IMR-90 (cell line): ENCODE data around the gene MS4A15. TPM values are rescaled to one million over a fixed set of nuclear protein-coding genes. Genes with fewer than 3 reads are reported as not detected.

Experiments used
- ATAC-seq: fragments of 200-7000 bp; cut with Tn5 transposase; 2 replicates; pipeline ENCODE4 v1.9.1; 2020; ENCODE audit warnings: low read depth, mild to moderate bottlenecking, moderate library complexity
- BruUV-seq: library from RNA; stranded (reverse); fragments of 400-500 nt; replicated peaks from 2 replicates; lab custom pipeline; 2021; lab: Mats Ljungman, UMichigan
- CTCF ChIA-PET: fragments of 300-600 bp; formaldehyde crosslinking; extraction: SDS; loops from one replicate; lab custom pipeline; 2021; ENCODE audit warnings: antibody characterized with exemption; lab: Yijun Ruan, JAX
- POLR2A ChIA-PET: fragments of 300-600 bp; sonication (Branson Sonifier 250); formaldehyde crosslinking; loops from one replicate; lab custom pipeline; 2022; ENCODE audit warnings: antibody characterized with exemption; ENCODE audit not compliant: unreplicated experiment; lab: Charles Lee
- DNase-seq: peaks from one replicate; pipeline ENCODE4 v3.0.0; 2013
- H2AFZ ChIP-seq: replicated peaks from 2 replicates; pipeline ENCODE3; 2013; ENCODE audit warnings: low read length, mild to moderate bottlenecking; ENCODE audit not compliant: poor library complexity
- H2AK5ac ChIP-seq: 2 replicates; pipeline ENCODE4 v1.6.1; 2013; ENCODE audit warnings: low read depth, low read length, inconsistent platforms
- H2AK9ac ChIP-seq: replicated peaks from 2 replicates; pipeline ENCODE3; 2013; ENCODE audit warnings: mild to moderate bottlenecking, low read depth, low read length, moderate library complexity; ENCODE audit not compliant: poor library complexity
- H2BK120ac ChIP-seq: 2 replicates; pipeline ENCODE4 v1.6.1; 2013; ENCODE audit warnings: low read depth, low read length, inconsistent platforms
- H2BK15ac ChIP-seq: 3 replicates; pipeline ENCODE4 v1.6.1; 2013; ENCODE audit warnings: low read depth, low read length, inconsistent platforms
- H2BK20ac ChIP-seq: 2 replicates; pipeline ENCODE4 v1.6.1; 2013; ENCODE audit warnings: low read depth, mild to moderate bottlenecking, inconsistent platforms, low read length, moderate library complexity
- H2BK5ac ChIP-seq: 2 replicates; pipeline ENCODE4 v1.6.1; 2013; ENCODE audit warnings: mild to moderate bottlenecking, low read depth, low read length, inconsistent platforms; ENCODE audit not compliant: poor library complexity, severe bottlenecking
- H3K14ac ChIP-seq: replicated peaks from 2 replicates; pipeline ENCODE4 v1.6.1; 2013; ENCODE audit warnings: low read depth, low read length, inconsistent platforms
- H3K18ac ChIP-seq: 2 replicates; pipeline ENCODE4 v1.6.1; 2013; ENCODE audit warnings: low read depth, low read length, control low read depth
- H3K23ac ChIP-seq: 2 replicates; pipeline ENCODE4 v1.6.1; 2013; ENCODE audit warnings: low read depth, low read length, inconsistent platforms
- H3K27ac ChIP-seq: 2 replicates; pipeline ENCODE4 v1.5.1; 2013; ENCODE audit warnings: mild to moderate bottlenecking, control low read depth, low read length; ENCODE audit not compliant: insufficient read depth
- H3K27me3 ChIP-seq: 2 replicates; pipeline ENCODE4 v1.6.1; 2013; ENCODE audit warnings: low read length; ENCODE audit not compliant: control insufficient read depth, insufficient read depth
- H3K36me3 ChIP-seq: 2 replicates; pipeline ENCODE4 v1.6.1; 2013; ENCODE audit warnings: low read length, mixed read lengths; ENCODE audit not compliant: control insufficient read depth, insufficient read depth
- H3K4ac ChIP-seq: 2 replicates; pipeline ENCODE4 v1.6.1; 2013; ENCODE audit warnings: low read depth, low read length, inconsistent platforms
- H3K4me1 ChIP-seq: 2 replicates; pipeline ENCODE4 v1.6.1; 2013; ENCODE audit warnings: low read length, mixed read lengths; ENCODE audit not compliant: control insufficient read depth, insufficient read depth
- H3K4me2 ChIP-seq: 2 replicates; pipeline ENCODE4 v1.6.1; 2013; ENCODE audit warnings: low read depth, mild to moderate bottlenecking, control low read depth, low read length, moderate library complexity
- H3K4me3 ChIP-seq: 2 replicates; pipeline ENCODE4 v1.5.1; 2013; ENCODE audit warnings: low read depth, mild to moderate bottlenecking, control low read depth, low read length, moderate library complexity; ENCODE audit not compliant: insufficient read depth
- H3K56ac ChIP-seq: 2 replicates; pipeline ENCODE4 v1.6.1; 2013; ENCODE audit warnings: low read length, inconsistent platforms; ENCODE audit not compliant: insufficient read depth; ENCODE audit errors: extremely low read depth
- H3K79me1 ChIP-seq, 2 experiments: 2 replicates each; pipeline ENCODE4 v1.6.1; 2013; ENCODE audit warnings: low read length in 2 of 2, inconsistent platforms in 1 of 2, low read depth in 1 of 2
- H3K9ac ChIP-seq: 2 replicates; pipeline ENCODE4 v1.6.1; 2013; ENCODE audit warnings: low read depth, low read length, control low read depth
- H3K9me1 ChIP-seq: 2 replicates; pipeline ENCODE4 v1.6.1; 2013; ENCODE audit warnings: low read length, inconsistent platforms; ENCODE audit not compliant: insufficient read depth
- H3K9me3 ChIP-seq: 2 replicates; pipeline ENCODE4 v1.6.1; 2013; ENCODE audit warnings: low read length; ENCODE audit not compliant: control insufficient read depth, insufficient read depth
- H4K20me1 ChIP-seq: 2 replicates; pipeline ENCODE4 v1.6.1; 2013; ENCODE audit warnings: low read length, inconsistent platforms; ENCODE audit not compliant: insufficient read depth
- H4K5ac ChIP-seq: 2 replicates; pipeline ENCODE4 v1.6.1; 2013; ENCODE audit warnings: mild to moderate bottlenecking, low read depth, low read length, control low read depth
- H4K8ac ChIP-seq, 2 experiments: 2 replicates each; pipeline ENCODE4 v1.6.1; 2013; ENCODE audit warnings: low read depth in 2 of 2, low read length in 2 of 2, control low read depth in 1 of 2, inconsistent platforms in 1 of 2
- H4K91ac ChIP-seq: 2 replicates; pipeline ENCODE4 v1.6.1; 2013; ENCODE audit warnings: low read depth, low read length, inconsistent platforms; ENCODE audit not compliant: insufficient read depth
- BHLHE40 ChIP-seq: fragments of 150-350 bp; IDR thresholded peaks from 2 replicates; pipeline ENCODE4 v1.6.1; 2016; ENCODE audit warnings: mild to moderate bottlenecking, low read depth, low read length
- ELK1 ChIP-seq: fragments of 150-350 bp; IDR thresholded peaks from 2 replicates; pipeline ENCODE4 v1.6.1; 2016; ENCODE audit warnings: low read depth, mild to moderate bottlenecking, low read length, moderate library complexity, borderline replicate concordance
- MXI1 ChIP-seq: IDR thresholded peaks from 2 replicates; pipeline ENCODE4 v1.6.1; 2012; ENCODE audit warnings: low read depth, mild to moderate bottlenecking, low read length, moderate library complexity, borderline replicate concordance
- POLR2A ChIP-seq: IDR thresholded peaks from 2 replicates; pipeline ENCODE4 v1.6.1; 2012; ENCODE audit warnings: mild to moderate bottlenecking, low read depth, low read length
- RCOR1 ChIP-seq: IDR thresholded peaks from 2 replicates; pipeline ENCODE4 v1.6.1; 2012; ENCODE audit warnings: mild to moderate bottlenecking, low read length, improper control_type of control experiment; ENCODE audit not compliant: insufficient replicate concordance
- RFX5 ChIP-seq: IDR thresholded peaks from 2 replicates; pipeline ENCODE4 v1.8.0; 2012; ENCODE audit warnings: low read depth, mild to moderate bottlenecking, low read length, moderate library complexity
- whole genome bisulfite sequencing, 2 experiments: methylation state at CpG; one replicate each; pipeline versions ENCODE4 v1.1.5 to v1.1.7; 2013; ENCODE audit warnings: missing lambda C conversion rate in 2 of 2; ENCODE audit not compliant: insufficient read length in 1 of 2; ENCODE audit errors: extremely low coverage in 2 of 2; 5-methylcytosine and 5-hydroxymethylcytosine counted together
- dilution Hi-C: fragments of 300-500 bp; cut with HindIII; formaldehyde crosslinking; loops from one replicate; pipeline ENCODE4 v1.14.3; 2018; ENCODE audit warnings: low sequenced_read_pairs; ENCODE audit not compliant: unreplicated experiment
- in situ Hi-C: fragments of 300-500 bp; cut with MboI; formaldehyde crosslinking; loops from 3 replicates; pipeline ENCODE4 v1.14.3; 2019; ENCODE audit warnings: low sequenced_read_pairs, inconsistent platforms, mixed read lengths
- intact Hi-C: fragments of 100-400 bp; cut with micrococcal nuclease; formaldehyde crosslinking; loops from 2 replicates; pipeline ENCODE4 v1.10.0; 2022
- polyA plus RNA-seq, 3 experiments: library from polyadenylated mRNA; depleted of rRNA; stranded (reverse); fragments of >200 nt; gene quantifications; 2 replicates each; pipeline ENCODE4 v1.2.3, GENCODE V29; 2012; ENCODE audit warnings: low replicate concordance in 1 of 3
- total RNA-seq: library from RNA; depleted of rRNA; stranded (reverse); fragments of >200 nt; gene quantifications from 2 replicates; pipeline ENCODE4 v1.2.3, GENCODE V29; 2012

The MS4A15 gene
- total and polyA plus RNA-seq, 2 of the 4 experiments (the other 2 are of a cell fraction): not detected

GRCh38 chr11:60710482-60710881, 46.2 kb upstream of the MS4A15 start:
- Histone ChIP-seq H2BK15ac (no peak overlapping the region), H4K8ac (no peak overlapping the region), H3K79me1 (no peaks in the 10 kb centered on the region), H2AK5ac (no peak overlapping the region), H3K27me3 (no peaks in the 10 kb centered on the region), H3K4me1 (no peaks in the 10 kb centered on the region), H3K56ac (no peak overlapping the region), H3K4me3 (no peak overlapping the region), H3K23ac (no peak overlapping the region), H3K9me3 (no peaks in the 10 kb centered on the region), H3K9me1 (no peaks in the 10 kb centered on the region), H4K20me1 (no peaks in the 10 kb centered on the region), H2AFZ (no peak overlapping the region), H4K91ac (no peak overlapping the region), H2BK20ac (no peak overlapping the region), H3K27ac (no peak overlapping the region), H3K9ac (no peak overlapping the region), H2AK9ac (no peak overlapping the region), H2BK5ac (no peak overlapping the region), H3K4me2 (no peak overlapping the region), H3K4ac (no peak overlapping the region), H3K14ac (no peak overlapping the region), H3K36me3 (no peaks in the 10 kb centered on the region), H2BK120ac (no peak overlapping the region), H3K18ac (no peak overlapping the region), H4K5ac (no peak overlapping the region)
- CTCF ChIA-PET: no interaction called here
- dilution Hi-C loops (no loop called here), intact Hi-C loops (no loop called here), in situ Hi-C loops (no loop called here)
- POLR2A ChIA-PET: no interaction called here
- TF ChIP-seq POLR2A (no peak), RCOR1 (no peak), MXI1 (no peak), RFX5 (no peak), BHLHE40 (no peak), ELK1 (no peak)
- BruUV-seq: no TSS peak
- DNase-seq (no peak), ATAC-seq (no peak)
- WGBS, 2 experiments: 28% methylated on average over 4 of the region's 4 CpGs; no CpG with 5 or more reads in 1 of the 2 experiments
